Endothelial cell (in vitro differentiated cells): ENCODE data around the gene FIG4. TPM values are rescaled to one million over a fixed set of nuclear protein-coding genes. Genes with fewer than 3 reads are reported as not detected.
"Not testable (repeated sequence)": the region's sequence is repeated elsewhere in the genome, so short reads cannot be mapped to it uniquely, and the experiment has no call there.

Experiments used
- DNase-seq: peaks from one replicate; pipeline ENCODE4 v3.0.0; 2021; ENCODE audit warnings: low spot score
- H3K27ac Mint-ChIP-seq: one replicate; pipeline ENCODE4 v1.8.0; 2021; ENCODE audit warnings: mixed read lengths, inconsistent platforms; ENCODE audit not compliant: unreplicated experiment
- H3K27me3 Mint-ChIP-seq: one replicate; pipeline ENCODE4 v1.8.0; 2021; ENCODE audit warnings: mild to moderate bottlenecking, moderate library complexity, mixed read lengths, inconsistent platforms; ENCODE audit not compliant: unreplicated experiment
- H3K36me3 Mint-ChIP-seq: one replicate; pipeline ENCODE4 v1.8.0; 2021; ENCODE audit warnings: mild to moderate bottlenecking, low read depth, mixed read lengths, inconsistent platforms; ENCODE audit not compliant: unreplicated experiment
- H3K4me1 Mint-ChIP-seq: one replicate; pipeline ENCODE4 v1.8.0; 2021; ENCODE audit warnings: mild to moderate bottlenecking, mixed read lengths, inconsistent platforms; ENCODE audit not compliant: unreplicated experiment
- H3K4me3 Mint-ChIP-seq: one replicate; pipeline ENCODE4 v1.8.0; 2021; ENCODE audit warnings: mild to moderate bottlenecking, mixed read lengths, inconsistent platforms; ENCODE audit not compliant: unreplicated experiment
- H3K9me3 Mint-ChIP-seq: one replicate; pipeline ENCODE4 v1.8.0; 2021; ENCODE audit warnings: mixed read lengths, inconsistent platforms; ENCODE audit not compliant: unreplicated experiment
- CTCF ChIP-seq: fragments of 200-600 bp; sonication (generic); IDR thresholded peaks from one replicate; pipeline ENCODE4 v1.5.0; 2021; ENCODE audit warnings: antibody characterized with exemption; ENCODE audit not compliant: unreplicated experiment
- total RNA-seq: library from RNA; stranded (reverse); fragmentation: NEBNext Ultra II Directional; extraction: Animal tissue kit (Norgen Biotek cat#: 25700); gene quantifications from one replicate; pipeline ENCODE4 v1.2.1, GENCODE V29; 2021; ENCODE audit not compliant: unreplicated experiment

The FIG4 gene
- total RNA-seq, 1 donor from 2014 or later = 9.2 TPM

GRCh38 chr6:109672839-109673238 is 18.3 kb upstream of the FIG4 start:
- H3K9me3 Mint-ChIP-seq = no peaks in the 10 kb centered on the region
- DNase-seq = no peak
- H3K27me3 Mint-ChIP-seq = no peaks in the 10 kb centered on the region
- TF ChIP-seq CTCF = no peak
- H3K36me3 Mint-ChIP-seq = no peaks in the 10 kb centered on the region
- H3K4me1 Mint-ChIP-seq = peaks cover 22% of the 10 kb centered on the region
- H3K27ac Mint-ChIP-seq = no peak overlapping the region
- H3K4me3 Mint-ChIP-seq = no peak overlapping the region

- Mint-ChIP-seq H3K27me3 (no peaks in the 10 kb centered on the region), H3K9me3 (no peaks in the 10 kb centered on the region), H3K36me3 (peaks cover 3% of the 10 kb centered on the region), H3K27ac (no peak overlapping the region), H3K4me1 (peaks cover 6% of the 10 kb centered on the region), H3K4me3 (no peak overlapping the region)
- no peak for TF ChIP-seq CTCF
- DNase-seq = no peak
Observed at GRCh38 chr6:109676724-109677123, 14.4 kb upstream of the FIG4 start.

GRCh38 chr6:109678240-109678639 is 12.9 kb upstream of the FIG4 start:
- Mint-ChIP-seq H3K4me1 (no peaks in the 10 kb centered on the region), H3K9me3 (no peaks in the 10 kb centered on the region), H3K27ac (no peak overlapping the region), H3K4me3 (no peak overlapping the region), H3K27me3 (no peaks in the 10 kb centered on the region), H3K36me3 (peaks cover 3% of the 10 kb centered on the region)
- no peak for DNase-seq
- no peak for TF ChIP-seq CTCF

- not testable (repeated sequence) for H3K36me3 Mint-ChIP-seq, H3K27ac Mint-ChIP-seq, H3K27me3 Mint-ChIP-seq, H3K9me3 Mint-ChIP-seq, DNase-seq, H3K4me3 Mint-ChIP-seq, H3K4me1 Mint-ChIP-seq
Observed at GRCh38 chr6:109678661-109679505, 12.2 kb upstream of the FIG4 start.

- no peaks in the 10 kb centered on the region for H3K36me3 Mint-ChIP-seq
- no peak overlapping the region for H3K4me3 Mint-ChIP-seq
- TF ChIP-seq CTCF = no peak
- H3K27me3 Mint-ChIP-seq = no peaks in the 10 kb centered on the region
- DNase-seq = no peak
- no peaks in the 10 kb centered on the region for H3K9me3 Mint-ChIP-seq
- H3K27ac Mint-ChIP-seq = no peak overlapping the region
- no peaks in the 10 kb centered on the region for H3K4me1 Mint-ChIP-seq
Observed at GRCh38 chr6:109686566-109687265, 4.4 kb upstream of the FIG4 start.
